ENCODE measurements around the gene NFILZ.
"Not testable (repeated sequence)": the region's sequence is repeated elsewhere in the genome, so short reads cannot be mapped to it uniquely, and the experiment has no call there.

Gene NFILZ

GRCh38 chr19:8611877-8612806, 18.3 kb upstream of the NFILZ start:
- peak; percentile 83 for DNase-seq

DNA sequence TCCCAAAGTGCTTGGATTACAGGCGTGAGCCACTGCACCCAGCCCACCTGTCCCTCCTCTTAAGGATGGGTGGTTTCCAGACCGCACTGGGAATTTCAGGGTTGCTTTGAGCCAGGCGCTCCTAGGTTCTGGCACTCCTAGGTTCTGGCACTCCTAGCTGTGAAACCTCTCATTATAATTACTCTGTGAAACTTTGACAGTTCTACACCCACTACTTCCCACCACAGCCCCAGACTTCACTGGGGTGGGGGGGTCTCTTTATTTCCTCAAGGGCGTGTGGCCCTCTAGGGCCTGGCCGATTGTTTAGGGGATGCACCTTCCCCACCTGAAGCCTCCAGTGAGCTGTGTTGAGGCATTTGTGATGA, 17.6 kb upstream of the NFILZ start:
- DNase-seq = no peak

DNA sequence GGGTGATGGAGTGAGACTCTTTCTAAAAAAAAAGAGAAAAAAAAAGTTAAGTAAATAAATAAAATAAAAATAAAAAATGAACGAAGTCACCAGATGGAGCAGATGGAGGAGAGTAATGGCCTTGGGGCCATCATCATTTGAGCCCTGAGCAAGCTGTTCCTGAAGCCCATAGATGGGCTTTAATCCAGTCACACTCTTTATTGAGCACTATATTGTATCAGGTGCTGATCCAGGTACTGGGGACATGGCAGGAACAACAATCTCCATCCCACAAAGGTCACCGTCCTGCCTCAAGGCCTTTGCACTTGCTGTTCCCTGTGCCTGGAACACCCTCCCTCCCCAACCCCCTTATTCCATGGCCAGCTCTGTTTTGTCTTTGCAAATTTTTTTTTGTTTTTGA, 16.0 kb upstream of the NFILZ start:
- DNase-seq = no peak

GRCh38 chr19:8615024-8615423, 15.4 kb upstream of the NFILZ start:
- no peak for DNase-seq

DNA sequence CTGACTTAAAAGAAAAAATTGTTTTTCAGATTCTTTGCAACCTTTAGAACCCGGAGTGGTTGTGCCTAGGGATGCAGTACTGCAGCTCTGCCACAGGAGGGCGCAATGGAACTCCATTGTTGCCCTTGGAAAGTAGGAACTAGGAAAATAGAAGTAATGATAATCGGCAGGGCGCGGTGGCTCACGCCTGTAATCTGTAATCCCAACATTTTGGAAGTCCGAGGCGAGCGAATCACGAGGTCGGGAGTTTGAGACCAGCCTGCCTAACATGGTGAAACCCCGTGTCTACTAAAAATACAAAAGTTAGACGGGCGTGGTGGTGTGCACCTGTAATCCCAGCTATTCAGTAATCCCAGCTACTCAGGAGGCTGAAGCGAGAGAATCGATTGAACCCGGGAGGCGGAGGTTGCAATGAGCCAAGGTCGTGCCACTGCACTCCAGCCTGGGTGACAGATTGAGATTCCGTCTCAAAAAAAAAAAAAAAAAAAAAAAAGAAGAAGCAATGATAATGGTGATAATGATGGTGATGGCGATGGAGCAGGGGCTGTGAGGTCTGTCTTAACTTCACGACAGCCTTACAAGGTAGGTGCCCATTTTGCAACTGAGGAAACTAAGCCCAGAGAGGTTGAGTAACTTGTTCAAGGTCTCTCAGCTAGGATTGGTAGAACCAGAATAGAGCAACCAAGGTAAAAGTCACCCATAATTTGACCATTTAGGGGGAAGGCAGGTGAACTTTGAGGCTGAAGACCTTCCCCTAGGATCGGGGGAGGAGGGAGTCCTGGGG, 14.4 kb upstream of the NFILZ start:
- DNase-seq = peak; percentile 64

DNA sequence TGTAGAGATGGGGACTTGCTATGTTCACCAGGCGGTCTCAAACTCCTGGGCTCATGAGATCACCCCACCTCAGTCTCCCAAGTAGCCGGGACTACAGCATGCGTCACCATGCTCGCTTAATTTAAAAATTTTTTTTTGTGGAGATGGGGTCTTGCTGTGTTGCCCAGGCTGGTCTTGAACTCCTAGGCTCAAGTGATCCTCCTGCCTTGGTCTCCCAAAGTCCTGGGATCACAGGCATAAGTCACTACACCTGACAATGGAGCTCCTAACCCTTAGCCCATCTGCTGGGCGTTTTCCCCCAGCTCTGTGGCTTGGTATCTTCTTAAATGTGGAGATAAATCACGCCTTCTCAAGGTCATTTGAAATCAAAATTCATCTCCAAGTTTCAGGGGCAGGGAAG, 13.6 kb upstream of the NFILZ start:
- DNase-seq = no peak

DNA sequence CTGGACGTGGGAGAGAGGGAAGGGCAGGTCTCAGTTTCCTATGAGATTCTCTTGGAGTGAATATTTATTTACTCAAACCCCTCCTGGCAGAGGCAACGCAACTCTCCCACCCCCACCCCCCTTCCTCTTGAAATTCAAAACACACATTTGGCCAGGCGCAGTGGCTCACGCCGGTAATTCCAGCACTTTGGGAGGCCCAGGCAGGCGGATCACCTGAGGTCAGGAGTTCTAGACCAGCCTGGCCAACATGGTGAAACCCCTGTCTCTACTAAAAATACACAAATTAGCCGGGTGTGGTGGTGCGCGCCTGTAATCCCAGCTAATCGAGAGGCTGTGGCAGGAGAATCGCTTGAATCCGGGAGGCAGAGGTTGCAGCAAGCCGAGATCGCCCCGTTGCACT, 13.1 kb upstream of the NFILZ start:
- DNase-seq = not testable (repeated sequence)

- no peak for DNase-seq
Measured at GRCh38 chr19:8617984-8618383, 12.4 kb upstream of the NFILZ start.

GRCh38 chr19:8618751-8619150, 11.7 kb upstream of the NFILZ start:
- DNase-seq = no peak

DNA sequence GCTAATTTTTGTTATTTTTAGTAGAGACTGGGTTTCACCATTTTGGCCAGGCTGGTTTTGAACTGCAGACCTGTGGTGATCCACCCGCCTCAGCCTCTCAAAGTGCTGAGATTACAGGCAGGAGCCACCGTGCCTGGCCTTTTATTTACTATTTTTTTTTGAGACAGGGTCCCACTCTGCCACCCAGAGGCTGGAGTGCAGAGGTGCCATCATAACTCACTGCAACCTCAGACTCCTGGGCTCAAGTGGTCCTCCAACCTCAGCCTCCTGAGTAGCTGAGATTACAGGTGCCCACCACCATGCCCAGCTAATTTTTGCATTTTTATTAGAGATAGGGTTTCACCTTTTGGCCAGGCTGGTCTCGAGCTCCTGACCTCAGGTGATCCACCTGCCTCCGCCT, 7.5 kb upstream of the NFILZ start:
- not testable (repeated sequence) for DNase-seq

- no peak for DNase-seq
Measured at GRCh38 chr19:8626842-8627241, 3.6 kb upstream of the NFILZ start.

DNA sequence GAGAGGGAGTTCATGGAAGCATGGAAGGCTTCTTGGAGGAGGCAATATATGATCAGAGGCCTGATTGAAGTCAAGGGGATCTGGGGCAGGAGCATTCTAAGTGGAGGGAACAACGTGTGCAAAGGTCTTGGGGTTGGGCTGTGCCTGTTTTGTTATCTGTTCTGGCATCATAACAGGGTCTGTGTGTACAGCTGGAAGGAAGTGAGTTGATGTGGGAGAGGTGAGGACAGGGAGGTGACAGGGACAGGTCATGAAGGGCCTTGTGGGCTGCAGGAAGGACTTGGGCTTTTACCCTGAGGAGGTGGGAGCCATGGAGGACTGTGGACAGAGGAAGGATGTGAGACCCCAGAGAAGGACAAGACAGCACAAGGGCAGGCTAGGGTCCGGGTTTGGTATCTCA, 1.2 kb upstream of the NFILZ start:
- DNase-seq = no peak

DNA sequence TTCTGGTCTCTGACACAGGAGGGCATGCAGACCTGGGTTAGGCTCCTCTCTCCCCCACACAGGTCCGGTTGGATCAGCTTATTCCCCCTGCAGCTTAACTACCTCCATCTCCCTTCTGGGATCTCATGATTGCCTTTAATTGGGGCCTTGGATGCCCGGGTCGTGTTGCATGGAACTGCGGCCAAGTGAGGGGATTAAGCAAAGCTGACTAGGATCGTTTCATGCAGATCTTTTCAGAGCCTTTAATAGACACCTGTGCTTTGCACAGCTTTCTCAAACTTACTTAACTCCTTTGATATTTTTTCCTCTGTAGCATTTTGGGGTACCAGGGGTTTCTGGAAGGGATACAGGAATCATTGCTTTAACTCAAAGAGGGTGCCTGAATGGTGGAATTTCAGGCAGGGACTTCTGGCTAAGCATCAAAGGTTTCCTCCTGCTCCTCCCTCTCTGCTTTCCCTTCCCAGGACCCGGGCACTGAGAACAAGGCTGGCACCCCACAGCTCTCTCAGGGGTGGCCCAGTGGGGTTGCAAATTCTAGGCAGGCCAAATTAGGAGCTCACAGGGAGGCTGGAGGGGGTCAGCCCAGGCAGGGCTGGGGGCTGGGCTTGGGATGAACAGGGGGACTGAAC, 477 bp downstream of the NFILZ start:
- no peak for DNase-seq

- DNase-seq = no peak
Measured at GRCh38 chr19:8631425-8631819, 989 bp downstream of the NFILZ start.

DNA sequence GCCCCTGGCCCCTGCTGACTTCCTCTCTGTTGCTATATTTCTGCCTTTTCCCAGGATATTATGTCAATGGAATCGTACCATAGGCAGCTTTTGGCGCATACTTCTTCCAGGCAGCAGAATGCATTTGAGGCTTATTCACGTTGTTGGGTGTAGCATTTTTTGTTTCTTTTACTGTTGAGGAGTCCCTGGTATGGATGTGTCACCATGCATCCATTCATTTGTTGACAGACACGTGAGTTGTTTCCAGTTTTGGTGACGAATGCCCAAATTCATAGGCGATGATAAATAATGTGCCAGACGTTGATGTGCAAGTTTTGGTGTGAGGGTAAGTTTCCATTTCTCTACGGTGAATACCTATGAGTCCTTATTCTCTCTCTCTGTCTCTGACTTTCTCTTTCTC, 5.0 kb downstream of the NFILZ start:
- no peak for DNase-seq

DNA sequence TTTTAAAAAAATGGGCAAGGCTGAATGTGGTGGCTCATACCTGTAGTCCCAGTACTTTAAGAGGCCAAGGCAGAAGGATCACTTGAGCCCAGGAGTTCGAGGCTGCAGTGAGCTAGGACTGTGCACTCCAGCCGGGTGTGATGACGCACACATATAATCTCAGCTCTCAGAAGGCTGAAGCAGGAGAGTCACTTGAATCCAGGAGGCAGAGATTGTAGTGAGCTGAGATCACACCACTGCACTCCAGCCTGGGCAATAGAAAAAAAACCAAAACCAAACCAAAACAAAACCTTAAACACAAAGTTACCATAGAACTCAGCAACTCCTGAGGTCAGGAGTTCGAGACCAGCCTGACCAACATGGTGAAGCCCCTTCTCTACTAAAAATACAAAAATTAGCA, 6.6 kb downstream of the NFILZ start:
- DNase-seq = not testable (repeated sequence)

DNA sequence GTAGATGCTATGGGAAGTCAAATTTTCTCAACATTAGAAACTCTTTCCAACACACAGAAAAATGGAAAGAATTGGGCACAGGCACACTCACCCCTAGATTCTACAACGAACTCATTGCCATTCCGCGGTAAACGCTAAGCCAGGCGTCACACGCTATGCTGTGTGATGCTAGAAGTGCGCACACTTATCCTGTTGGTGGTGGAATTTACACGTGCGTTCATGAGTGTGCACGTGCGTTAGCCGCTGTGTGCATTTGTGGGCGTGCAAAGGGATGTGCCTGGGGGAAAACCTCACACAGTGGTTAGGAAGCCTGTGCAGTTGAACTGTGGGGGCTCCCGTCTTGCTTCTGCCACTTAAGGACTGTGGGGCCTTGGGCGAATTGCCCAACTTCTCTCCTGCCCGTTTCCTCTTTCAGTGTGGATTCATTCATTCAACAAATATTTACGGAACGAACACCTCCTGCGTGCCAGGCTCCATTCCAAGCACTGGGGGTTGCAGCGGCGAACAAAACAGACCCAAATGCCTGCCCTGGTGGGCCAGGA, 7.7 kb downstream of the NFILZ start:
- peak; percentile 43 for DNase-seq

DNA sequence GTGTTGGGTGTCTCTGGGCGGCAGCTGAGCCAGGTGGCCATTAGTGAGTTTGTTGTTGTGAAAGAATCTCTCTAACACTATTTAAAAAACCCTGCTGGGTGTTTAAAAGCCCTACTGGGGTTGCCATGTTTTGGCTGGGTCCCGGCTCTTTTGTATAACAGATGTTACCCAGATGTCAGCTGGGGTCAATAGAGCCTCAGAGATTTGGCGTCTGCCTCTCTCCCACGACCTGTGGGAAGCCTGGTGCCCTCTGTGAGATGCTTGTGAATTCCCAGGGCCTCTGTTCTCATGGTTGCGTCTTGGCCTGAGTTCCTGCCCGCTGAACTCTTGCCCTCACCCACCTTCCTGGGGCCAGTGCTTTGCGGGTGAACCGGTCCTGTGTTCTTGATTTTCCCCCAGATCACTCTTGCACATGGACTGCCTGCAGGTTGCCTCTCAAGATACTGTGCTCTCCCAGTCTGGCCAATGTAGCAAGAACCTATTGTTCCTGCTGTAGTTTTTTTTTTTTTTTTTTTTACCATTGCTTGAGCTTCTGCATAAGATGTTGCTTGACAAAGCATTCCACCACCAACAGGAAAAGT, 9.5 kb downstream of the NFILZ start:
- DNase-seq = no peak

- peak; percentile 51 for DNase-seq
Measured at GRCh38 chr19:8640402-8641004, 10.1 kb downstream of the NFILZ start.

GRCh38 chr19:8641221-8641907, 10.9 kb downstream of the NFILZ start:
- no peak for DNase-seq

DNA sequence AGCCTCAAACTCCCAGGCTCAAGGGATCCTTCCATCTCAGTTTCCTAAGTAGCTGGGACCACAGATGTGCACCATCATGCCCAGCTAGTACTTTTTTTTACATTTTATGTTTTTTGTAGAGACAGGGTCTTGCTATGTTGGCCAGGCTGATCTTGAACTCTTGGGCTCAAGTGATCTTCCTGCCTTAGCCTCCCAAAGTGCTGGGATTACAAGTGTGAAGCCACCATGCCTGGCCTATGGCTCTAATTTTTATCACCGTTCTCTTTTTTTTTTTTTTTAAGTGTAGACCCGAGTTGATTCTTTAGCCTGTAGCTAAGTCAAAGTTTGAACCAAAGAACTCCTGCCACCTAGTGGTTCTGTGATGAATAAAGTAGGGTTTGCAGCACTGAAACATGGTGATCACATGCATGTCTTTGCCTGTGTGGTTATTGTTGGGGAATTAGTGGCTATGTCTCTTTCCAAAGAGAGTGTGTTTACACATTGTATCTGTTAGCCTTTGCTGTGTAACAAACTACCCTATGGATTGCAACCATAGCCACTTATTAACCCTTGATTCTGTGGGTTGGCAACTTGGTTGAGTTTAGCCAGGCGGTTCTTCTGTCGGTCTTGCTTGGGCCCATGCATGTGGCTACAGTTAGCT, 11.6 kb downstream of the NFILZ start:
- DNase-seq = no peak
